CD1c-positive myeloid dendritic cell (primary cell): ENCODE data around the gene NXT1.
A peak's percentile ranks its signal among the peaks of the same experiment; 100 is the strongest.
"Not testable (repeated sequence)": the region's sequence is repeated elsewhere in the genome, so short reads cannot be mapped to it uniquely, and the experiment has no call there.

Source experiments
- DNase-seq: peaks from one replicate; pipeline ENCODE4 v3.0.0-alpha.2; 2016; ENCODE audit errors: extremely low spot score

Gene NXT1

DNA sequence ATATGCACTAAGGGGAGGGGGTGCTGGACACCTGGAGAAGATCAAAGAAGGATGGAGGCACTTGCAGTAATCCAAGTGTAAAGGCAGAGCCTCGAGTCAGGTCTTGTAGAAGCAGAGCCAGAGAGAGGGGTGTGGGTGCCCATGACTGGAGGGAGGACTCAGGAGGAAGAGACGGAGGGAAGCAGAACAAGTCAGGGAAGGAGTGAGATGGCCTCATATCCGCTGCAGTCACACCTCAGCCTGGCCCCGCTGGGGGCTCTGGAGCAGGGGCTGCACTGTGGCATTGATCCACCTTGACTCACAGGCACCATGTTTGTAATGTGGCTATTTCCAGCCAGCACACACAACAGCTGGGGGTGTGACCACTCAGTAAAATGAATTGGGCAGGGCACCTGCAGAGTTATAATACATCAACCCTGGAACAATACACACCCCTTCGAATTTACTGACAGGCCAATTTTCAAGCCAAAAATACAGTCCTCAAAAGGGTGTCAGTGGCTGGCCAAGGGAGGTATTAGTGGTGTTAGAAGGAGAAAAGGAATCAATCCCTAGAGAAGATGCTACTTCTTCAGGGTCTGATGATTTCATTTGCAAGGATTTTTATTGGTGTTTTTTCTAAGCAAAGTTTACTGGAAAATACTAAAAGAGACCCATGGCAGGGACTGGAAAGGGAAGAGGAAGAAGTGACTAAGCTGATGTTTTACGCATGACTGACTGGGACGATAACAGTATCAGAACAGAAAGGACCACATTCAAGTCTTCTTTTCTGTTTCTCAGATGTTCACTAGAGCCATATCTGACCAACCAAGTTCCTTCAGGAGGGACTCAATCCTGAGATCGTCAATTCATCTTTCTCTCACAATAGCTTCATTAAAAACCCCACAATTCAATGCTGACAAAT is 18.9 kb upstream of the NXT1 start:
- DNase-seq, result no peak

GRCh38 chr20:23332467-23332866 is 18.1 kb upstream of the NXT1 start:
- no peak for DNase-seq

GRCh38 chr20:23334111-23334510 is 16.5 kb upstream of the NXT1 start:
- peak; percentile 53 for DNase-seq

DNA sequence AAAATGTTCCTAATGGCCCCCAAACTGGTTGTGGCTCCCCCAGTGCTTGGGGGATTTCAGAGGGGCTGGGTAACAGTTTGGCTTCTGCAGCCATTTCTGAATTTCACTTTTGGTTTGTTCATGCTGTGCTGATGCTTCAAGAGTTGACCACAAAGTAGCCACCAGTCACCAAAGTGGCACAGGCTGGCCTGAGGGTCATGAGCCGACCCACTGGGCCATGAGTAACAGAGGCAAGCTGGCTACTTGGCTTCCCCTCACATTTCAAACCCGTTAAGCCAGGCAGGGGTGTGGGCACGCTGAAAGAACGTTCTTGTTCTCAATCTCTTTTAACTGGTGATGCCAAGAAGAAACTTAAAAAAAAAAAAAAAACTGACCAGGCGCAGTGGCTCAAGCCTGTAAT is 15.1 kb upstream of the NXT1 start:
- DNase-seq, result no peak

DNA sequence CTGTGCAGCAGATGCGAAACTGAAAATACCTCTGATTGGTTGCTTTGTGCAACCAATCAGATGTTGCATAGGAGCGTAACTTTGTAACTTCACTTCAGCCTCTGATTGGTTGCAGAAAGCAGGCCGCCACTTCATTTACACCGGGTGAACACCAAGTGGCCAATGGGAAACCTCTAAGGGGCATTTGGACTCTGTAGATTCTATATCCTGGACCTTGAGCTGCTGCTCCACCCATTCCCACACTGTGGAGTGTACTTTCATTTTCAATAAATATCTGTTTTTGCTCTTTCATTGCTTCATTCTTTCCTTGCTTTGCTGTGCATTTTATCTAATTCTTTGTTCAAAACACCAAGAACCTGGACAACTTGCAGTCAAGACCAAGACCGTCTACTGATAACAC is 14.1 kb upstream of the NXT1 start:
- no peak for DNase-seq

DNA sequence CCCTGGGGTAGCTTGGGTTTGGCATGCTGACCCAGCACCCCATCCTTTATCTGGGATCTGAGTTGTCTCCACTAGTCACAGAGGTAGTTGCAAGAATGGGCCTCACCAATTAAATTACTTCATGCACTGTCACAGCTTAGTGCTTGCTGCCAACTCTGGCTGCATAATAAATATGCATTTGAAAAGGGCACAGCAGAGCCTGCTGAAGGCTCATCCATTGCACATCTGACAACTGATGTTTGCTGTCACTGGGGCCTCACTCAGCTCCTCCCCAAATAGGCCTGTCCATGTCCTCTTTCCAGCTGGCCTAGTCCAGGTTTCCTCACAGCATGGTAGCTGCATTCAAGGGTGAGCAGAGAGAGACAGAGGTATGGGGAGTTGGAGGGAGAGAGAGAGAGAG is 13.3 kb upstream of the NXT1 start:
- DNase-seq, result no peak

- no peak for DNase-seq
These were observed 10.6 kb upstream of the NXT1 start for GRCh38 chr20:23339986-23340385.

- peak; percentile 65 for DNase-seq
These were observed 10.1 kb upstream of the NXT1 start for GRCh38 chr20:23340524-23340923.

GRCh38 chr20:23341073-23341472 is 9.5 kb upstream of the NXT1 start:
- DNase-seq, result no peak

- DNase-seq, result no peak
These were observed 7.0 kb upstream of the NXT1 start for GRCh38 chr20:23343590-23343989.

DNA sequence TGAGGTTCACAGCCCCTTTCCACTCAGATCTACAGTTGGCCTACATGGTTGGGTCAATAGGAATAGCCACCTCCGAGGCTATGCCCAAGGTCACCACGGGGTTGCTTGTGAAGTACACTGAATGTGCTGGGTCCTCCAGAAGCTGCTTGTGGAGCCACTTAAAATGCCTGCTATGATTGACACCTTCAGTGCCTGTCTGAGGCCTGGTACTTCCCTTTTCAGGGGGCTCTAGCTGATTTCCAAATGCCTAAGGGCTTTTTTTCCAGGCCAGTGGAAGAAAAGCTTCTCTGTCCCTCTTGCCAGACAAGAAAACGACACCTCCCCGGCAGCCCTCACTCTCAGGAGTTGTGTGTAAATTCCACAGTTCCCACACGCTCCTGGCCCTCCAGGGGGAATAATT is 6.3 kb upstream of the NXT1 start:
- DNase-seq, result no peak

DNA sequence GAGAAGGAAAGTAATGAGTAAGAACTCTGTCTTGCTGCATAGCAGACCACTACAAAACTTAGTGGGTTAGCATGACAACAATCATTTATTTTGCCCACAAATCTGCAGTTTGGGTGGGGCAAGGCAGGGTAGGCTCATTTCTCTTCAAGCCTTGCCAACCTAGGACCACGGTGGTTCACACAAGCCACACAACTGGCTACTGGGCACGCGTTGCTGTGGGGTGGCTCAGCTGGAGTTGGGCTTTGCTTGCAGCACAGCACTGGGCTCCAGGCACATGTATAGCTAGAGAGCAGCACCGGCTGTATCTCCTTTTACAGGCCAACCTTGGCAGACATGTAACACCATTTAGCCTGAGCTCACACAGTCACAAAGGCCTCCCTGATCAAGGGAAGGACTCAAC is 4.6 kb upstream of the NXT1 start:
- DNase-seq, result no peak

DNA sequence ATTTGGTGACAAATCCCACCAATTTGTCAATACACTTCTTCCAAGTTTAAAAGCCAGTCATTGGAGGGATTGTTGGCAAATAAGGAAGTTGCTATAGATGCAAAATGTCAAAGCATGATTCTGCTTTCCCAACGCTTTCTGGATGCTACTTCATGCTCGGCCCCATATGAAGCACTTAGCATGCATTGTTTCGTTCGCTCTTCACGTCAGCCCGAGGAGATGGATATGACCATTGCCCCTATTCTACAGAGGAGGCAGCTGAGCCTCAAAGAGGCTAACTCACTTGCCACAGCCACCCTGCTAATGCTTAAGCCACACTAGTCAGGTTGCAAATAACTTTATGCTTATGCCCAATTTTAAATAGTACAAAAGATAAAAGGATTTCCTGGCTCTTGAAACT is 2.8 kb upstream of the NXT1 start:
- DNase-seq, result no peak

GRCh38 chr20:23348510-23348909 is 2.1 kb upstream of the NXT1 start:
- not testable (repeated sequence) for DNase-seq

DNA sequence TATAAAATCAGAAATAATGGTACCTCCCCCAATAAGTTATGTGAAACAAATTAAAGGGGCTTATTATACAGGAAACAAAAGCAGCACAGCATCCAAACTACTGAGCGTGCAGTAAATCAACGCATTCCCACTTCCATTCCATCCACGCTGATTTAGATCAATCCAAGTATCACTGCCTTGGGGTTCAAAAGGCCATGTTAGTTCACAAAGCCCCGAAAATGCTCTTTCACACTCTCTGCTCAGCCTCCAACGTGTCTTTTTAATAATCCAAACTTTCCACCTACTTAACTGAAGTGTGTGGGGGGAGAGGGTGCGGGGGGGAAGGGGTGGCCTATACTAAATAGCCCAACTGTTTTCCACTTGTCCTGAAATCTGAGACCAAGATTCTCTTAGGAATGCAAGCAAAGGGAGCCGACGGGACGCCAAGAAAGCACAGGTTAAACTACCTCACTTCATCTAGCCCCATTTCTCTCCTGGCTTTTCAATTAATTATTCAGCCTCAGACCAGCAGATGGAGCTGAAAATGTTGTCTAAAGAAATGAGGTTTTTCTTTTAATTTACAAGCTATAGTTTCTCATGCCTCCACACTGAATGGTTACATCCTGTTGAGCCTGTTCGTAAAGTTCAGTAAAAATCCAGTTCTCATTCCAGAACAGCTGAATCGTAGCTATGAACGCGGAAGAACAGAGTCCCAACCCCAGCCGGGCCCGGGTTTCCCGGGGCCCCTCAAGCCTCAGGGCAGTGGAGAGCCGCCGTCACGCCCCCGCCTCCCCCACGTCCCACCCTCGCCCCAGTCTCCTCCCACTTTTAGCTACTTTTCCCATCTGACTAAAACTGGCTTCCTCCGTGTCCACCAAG is 1.0 kb upstream of the NXT1 start:
- no peak for DNase-seq

GRCh38 chr20:23350904-23351838 is 580 bp downstream of the NXT1 start:
- peak; percentile 52 for DNase-seq

DNA sequence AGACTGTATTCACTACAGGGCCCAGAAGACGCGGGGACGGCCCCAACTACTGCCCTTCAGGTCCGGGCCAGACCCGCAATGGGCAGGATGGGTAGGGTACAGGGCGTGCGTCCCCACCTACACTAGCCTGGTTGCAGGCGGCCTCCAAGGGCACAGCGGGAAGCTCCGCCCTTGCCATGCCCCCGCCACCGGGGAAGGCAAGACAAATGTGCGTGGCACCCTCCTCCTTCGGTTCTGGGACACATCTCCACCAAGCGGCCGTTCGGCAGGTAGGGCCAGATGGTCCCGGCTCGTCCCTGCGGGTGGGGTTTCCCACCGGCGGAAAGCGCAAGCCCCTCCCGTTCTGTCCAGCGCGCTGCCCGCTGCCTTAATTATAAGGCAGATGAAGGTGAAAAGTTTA is 5.6 kb downstream of the NXT1 start:
- DNase-seq, result no peak

DNA sequence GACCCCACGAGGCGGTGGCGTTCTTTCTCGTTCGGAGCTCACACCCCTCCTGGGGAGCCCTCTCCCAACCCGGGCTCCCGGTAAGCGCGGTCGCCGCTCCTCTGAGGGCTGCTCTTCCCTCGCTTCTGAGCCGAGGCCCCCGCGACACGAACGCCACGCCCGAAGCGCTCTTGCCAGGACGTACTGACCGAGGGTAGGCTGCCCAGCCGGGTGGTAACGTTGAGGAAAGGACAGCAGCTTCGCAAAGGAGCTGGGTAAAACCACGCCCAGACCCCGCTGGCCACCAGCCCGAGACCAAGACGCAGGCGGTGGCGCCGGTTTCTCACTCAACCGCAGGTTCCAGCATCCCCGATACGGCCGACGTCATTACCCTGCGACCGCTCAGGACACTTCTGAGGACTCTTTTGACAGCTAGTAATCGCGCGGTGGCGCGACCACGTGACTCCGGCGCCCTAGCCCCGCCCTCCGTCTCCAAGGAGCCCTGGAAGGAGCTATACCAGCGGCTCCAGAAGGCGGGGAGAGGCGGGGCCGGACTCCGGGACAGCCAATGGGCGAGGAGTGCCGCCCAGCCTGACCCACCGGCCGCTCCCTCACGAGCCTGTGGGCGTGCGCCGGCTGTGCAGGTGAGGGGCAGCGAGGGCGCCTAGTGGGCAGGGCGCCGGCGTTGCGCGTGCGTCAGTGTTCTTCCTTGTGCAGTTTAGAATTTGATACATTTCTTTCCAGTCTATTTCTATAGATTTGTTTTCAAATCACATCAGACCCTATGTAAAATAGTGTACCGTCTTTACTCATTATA is 7.4 kb downstream of the NXT1 start:
- DNase-seq, result peak; percentile 100

DNA sequence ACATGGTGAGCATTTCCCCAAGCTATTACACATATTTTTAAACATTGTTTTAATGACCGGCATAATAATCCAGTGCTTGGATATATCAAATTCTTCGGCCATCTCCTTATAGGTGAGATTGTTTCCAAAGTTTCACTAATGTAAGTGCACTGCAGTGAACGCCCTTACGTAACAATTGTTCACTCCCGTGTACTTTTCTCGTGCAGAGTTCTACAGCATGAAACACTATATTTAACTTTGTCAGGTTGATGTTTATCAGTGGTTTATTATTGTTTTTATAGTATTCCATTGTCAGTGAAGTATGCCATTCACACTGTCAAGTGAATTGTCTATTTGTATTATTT is 7.9 kb downstream of the NXT1 start:
- DNase-seq, result no peak

- DNase-seq, result no peak
These were observed 8.5 kb downstream of the NXT1 start for GRCh38 chr20:23358923-23359593.

GRCh38 chr20:23360531-23360930 is 9.9 kb downstream of the NXT1 start:
- DNase-seq, result no peak
